ENCODE data around the gene FAM163B. TPM values are rescaled to one million over a fixed set of nuclear protein-coding genes. Genes with fewer than 3 reads are reported as not detected.

FAM163B gene
- total RNA-seq, 1 experiment from 2014 or later, result not detected

DNA sequence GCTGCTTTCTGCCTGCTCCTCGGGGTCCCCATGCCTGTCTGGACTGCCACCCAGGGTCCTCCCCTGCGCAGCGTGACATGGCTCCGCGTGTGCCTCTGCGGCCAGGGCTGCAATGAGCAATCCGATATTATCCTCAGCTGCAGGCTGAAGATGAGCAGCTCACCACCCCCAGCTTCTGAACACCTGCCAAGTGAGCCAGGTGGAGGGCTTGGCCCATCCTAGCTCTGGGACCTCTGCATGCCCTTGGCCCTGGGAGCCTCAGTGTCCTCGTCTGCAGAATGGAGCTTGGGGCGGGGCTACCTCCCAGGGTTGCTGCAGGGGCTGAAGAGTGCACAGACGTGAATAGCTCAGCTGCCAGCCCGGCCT is 80.3 kb downstream of the FAM163B start:
- DNase-seq (ENCODE audit: low read depth), result no peak

DNA sequence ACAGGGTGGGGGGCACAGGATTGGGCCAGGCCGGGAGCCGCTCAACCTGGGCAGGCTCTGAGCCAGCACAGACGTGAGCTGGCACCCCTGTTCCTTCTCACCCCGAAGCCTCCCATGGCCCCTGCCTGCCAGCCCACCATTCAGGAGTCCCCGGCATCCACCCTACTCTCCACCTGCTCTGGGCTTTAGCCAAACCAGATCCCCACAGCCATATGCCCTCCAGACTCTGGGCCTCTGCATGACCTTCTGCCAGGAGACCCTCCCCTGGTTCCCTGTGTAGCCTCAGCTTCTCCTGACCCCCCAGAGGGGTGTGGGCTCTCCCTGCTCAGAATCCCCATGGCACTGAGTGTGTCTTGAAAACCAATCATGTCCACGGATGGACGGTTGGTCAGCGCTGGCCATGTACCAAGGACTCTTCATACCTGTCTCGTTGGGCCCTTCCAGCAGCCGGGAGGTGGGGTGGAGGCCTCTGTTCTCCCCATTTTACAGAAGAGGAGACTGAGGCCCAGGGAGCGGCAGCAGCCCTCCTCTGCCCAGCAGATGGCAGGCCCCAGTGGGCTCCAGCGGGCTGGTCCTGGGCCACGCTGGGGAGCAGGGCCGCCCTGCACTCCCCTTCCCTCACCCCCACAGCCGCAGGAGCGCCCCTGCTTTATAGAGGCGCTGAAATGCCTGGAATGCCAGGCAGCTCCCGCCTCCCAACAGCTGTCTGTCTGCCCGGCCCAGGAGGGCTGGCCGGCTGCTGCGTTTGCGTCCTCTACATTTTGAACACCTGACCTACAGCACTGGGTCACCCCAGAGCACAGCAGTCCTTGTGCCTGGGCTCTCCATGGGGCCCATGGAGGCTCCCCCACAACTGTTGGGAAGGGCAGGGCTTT is 81.0 kb downstream of the FAM163B start:
- no peak for DNase-seq (ENCODE audit: low read depth)

DNA sequence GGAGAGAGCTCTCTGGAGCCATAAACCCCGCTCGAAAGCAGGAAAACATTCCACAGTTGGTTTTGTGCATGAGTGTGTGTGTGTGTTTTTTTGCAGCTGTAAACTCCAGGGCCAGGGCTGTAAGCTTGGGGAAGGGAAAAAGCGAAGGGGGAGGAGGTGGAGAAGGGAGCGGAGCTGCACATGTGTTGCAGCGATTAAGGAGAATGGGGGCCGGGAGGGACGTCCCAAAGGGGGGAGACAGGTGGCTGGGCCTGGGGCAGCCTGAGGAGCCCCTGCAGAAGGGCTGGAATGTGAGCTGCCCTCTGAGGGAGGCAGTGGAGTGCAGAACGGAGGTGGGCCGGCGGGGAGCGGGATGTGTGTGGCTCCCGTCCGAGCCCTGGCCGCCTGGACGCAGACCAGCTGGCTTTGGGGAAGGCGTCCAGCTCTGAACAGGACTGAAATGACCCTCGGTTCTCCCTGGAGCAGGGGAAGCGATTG is 81.7 kb downstream of the FAM163B start:
- no peak for DNase-seq (ENCODE audit: low read depth)

Other genes starting within 250 kb of the FAM163B start
- gene SURF4, start 233.3 kb downstream of the FAM163B start, total RNA-seq (2014; rRNA removed; shearing (Covaris generic)), result 477 and 493 TPM in 2 replicates
- 0.17 and 1.6 TPM in 2 replicates for gene STKLD1, start 233.0 kb downstream of the FAM163B start, total RNA-seq (2014; rRNA removed; shearing (Covaris generic))
- gene REXO4, start 191.4 kb downstream of the FAM163B start, total RNA-seq (2014; rRNA removed; shearing (Covaris generic)), result 30.4 and 32.8 TPM in 2 replicates
- 0.27 and 1.3 TPM in 2 replicates for gene ADAMTS13, start 187.0 kb downstream of the FAM163B start, total RNA-seq (2014; rRNA removed; shearing (Covaris generic))
- gene CACFD1, start 149.4 kb downstream of the FAM163B start, total RNA-seq (2014; rRNA removed; shearing (Covaris generic)), result 2.6 and 3.8 TPM in 2 replicates
- gene SLC2A6, start 130.3 kb downstream of the FAM163B start, total RNA-seq (2014; rRNA removed; shearing (Covaris generic)), result 29.2 and 30.9 TPM in 2 replicates
- gene MYMK, start 84.4 kb downstream of the FAM163B start, total RNA-seq (2014; rRNA removed; shearing (Covaris generic)), result not detected in 2 replicates
- 0.03 TPM in 1 of 2 replicates, not detected in the other for gene ADAMTSL2, start 74.7 kb downstream of the FAM163B start, total RNA-seq (2014; rRNA removed; shearing (Covaris generic))
- gene DBH, start 27.0 kb upstream of the FAM163B start, total RNA-seq (2014; rRNA removed; shearing (Covaris generic)), result not detected in 2 replicates
- gene SARDH, start 129.0 kb upstream of the FAM163B start, total RNA-seq (2014; rRNA removed; shearing (Covaris generic)), result 0.45 and 1.2 TPM in 2 replicates